ENCODE data around the gene NT5E. TPM values are rescaled to one million over a fixed set of nuclear protein-coding genes. Genes with fewer than 3 reads are reported as not detected.

The NT5E gene
- total RNA-seq, 1 donor from 2014 or later: 101 TPM

- H3K36me3 ChIP-seq (ENCODE audit: control insufficient read depth, insufficient read depth, low read length): no peaks in the 10 kb centered on the region
- no peak for TF ChIP-seq CTCF (IDR thresholded peaks at IDR 0.05; ENCODE audit: insufficient read depth, low read length, poor library complexity, severe bottlenecking)
- DNase-seq (ENCODE audit: low read depth): no peak
Observed at GRCh38 chr6:85458782-85459181, 8.9 kb downstream of the NT5E start.

GRCh38 chr6:85459224-85459901, 9.5 kb downstream of the NT5E start:
- DNase-seq (ENCODE audit: low read depth): no peak
- no peak for TF ChIP-seq CTCF (IDR thresholded peaks at IDR 0.05; ENCODE audit: insufficient read depth, low read length, poor library complexity, severe bottlenecking)
- Histone ChIP-seq H3K4me3 (ENCODE audit: low read depth, low read length) (no peak overlapping the region), H3K36me3 (ENCODE audit: control insufficient read depth, insufficient read depth, low read length) (no peaks in the 10 kb centered on the region), H3K27me3 (ENCODE audit: control insufficient read depth, insufficient read depth, low read length) (no peaks in the 10 kb centered on the region)

More at GRCh38 chr6:85458782-85459181, 8.9 kb downstream of the NT5E start:
- no peak overlapping the region for H3K4me3 ChIP-seq (ENCODE audit: low read depth, low read length)
- H3K27me3 ChIP-seq (ENCODE audit: control insufficient read depth, insufficient read depth, low read length): no peaks in the 10 kb centered on the region

- H3K4me3 ChIP-seq (ENCODE audit: low read depth, low read length): no peak overlapping the region
- no peak for DNase-seq (ENCODE audit: low read depth)
- no peaks in the 10 kb centered on the region for H3K27me3 ChIP-seq (ENCODE audit: control insufficient read depth, insufficient read depth, low read length)
- H3K36me3 ChIP-seq (ENCODE audit: control insufficient read depth, insufficient read depth, low read length): no peaks in the 10 kb centered on the region
- no peak for TF ChIP-seq CTCF (IDR thresholded peaks at IDR 0.05; ENCODE audit: insufficient read depth, low read length, poor library complexity, severe bottlenecking)
Observed at GRCh38 chr6:85460154-85460920, 10.5 kb downstream of the NT5E start.

- no peak for TF ChIP-seq CTCF (IDR thresholded peaks at IDR 0.05; ENCODE audit: insufficient read depth, low read length, poor library complexity, severe bottlenecking)
- no peaks in the 10 kb centered on the region for H3K36me3 ChIP-seq (ENCODE audit: control insufficient read depth, insufficient read depth, low read length)
- DNase-seq (ENCODE audit: low read depth): no peak
- H3K4me3 ChIP-seq (ENCODE audit: low read depth, low read length): no peak overlapping the region
- no peaks in the 10 kb centered on the region for H3K27me3 ChIP-seq (ENCODE audit: control insufficient read depth, insufficient read depth, low read length)
Observed at GRCh38 chr6:85460921-85461797, 11.3 kb downstream of the NT5E start.

GRCh38 chr6:85461798-85462170, 11.9 kb downstream of the NT5E start:
- no peak for TF ChIP-seq CTCF (IDR thresholded peaks at IDR 0.05; ENCODE audit: insufficient read depth, low read length, poor library complexity, severe bottlenecking)
- DNase-seq (ENCODE audit: low read depth): no peak
- Histone ChIP-seq H3K4me3 (ENCODE audit: low read depth, low read length) (no peak overlapping the region), H3K27me3 (ENCODE audit: control insufficient read depth, insufficient read depth, low read length) (no peaks in the 10 kb centered on the region), H3K36me3 (ENCODE audit: control insufficient read depth, insufficient read depth, low read length) (no peaks in the 10 kb centered on the region)
